Measurements from ENCODE around the gene MITF.

DNA sequence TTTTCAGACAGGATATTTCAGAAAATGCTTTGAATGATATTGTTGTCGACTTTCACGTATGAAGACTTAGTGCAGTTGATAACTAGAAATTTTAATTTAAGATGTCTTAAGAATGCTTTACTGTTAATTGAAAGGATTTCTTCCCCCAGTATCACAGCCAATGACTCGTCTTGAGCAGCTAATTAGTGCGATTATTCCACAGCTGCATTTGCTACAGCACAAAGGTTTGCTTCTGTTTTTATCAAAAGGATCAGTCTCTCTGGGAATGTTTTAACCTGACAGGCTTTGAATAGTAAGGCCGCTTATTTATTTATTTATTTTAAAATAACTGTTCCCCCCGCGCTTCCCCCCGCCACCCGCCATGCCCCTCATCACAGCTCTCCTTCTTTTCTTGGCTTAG, 136.8 kb downstream of the MITF start:
- TF ChIP-seq POLR2A (IDR thresholded peaks at IDR 0.05; ENCODE audit: low read depth, low read length) (no peak), POLR2AphosphoS5 (IDR thresholded peaks at IDR 0.05; ENCODE audit: low read depth, low read length) (no peak), TAF1 (IDR thresholded peaks at IDR 0.05; ENCODE audit: borderline replicate concordance, low read depth, low read length) (no peak)
